ENCODE results near the gene TSPEAR. TPM values are rescaled to one million over a fixed set of nuclear protein-coding genes. Genes with fewer than 3 reads are reported as not detected.

Gene TSPEAR
- polyA plus RNA-seq, 1 of the 3 experiments (the other 2 are of a cell fraction): 0.08 TPM

GRCh38 chr21:44531606-44532564 lies 179.5 kb downstream of the TSPEAR start (continued):
- TF ChIP-seq TEAD4 (IDR thresholded peaks at IDR 0.05; ENCODE audit: borderline replicate concordance, insufficient read depth): no peak
- no peak for TF ChIP-seq GATA2 (CRISPR knock-in tag; IDR thresholded peaks at IDR 0.05)
- no peak for TF ChIP-seq SMC3 (IDR thresholded peaks at IDR 0.05; ENCODE audit: low read depth, low read length)
- TF ChIP-seq FOXJ3 (CRISPR knock-in tag; IDR thresholded peaks at IDR 0.05): no peak
- TF ChIP-seq NRF1 (IDR thresholded peaks at IDR 0.05; ENCODE audit: low read depth, low read length): no peak

- H3K4me2 ChIP-seq: no peak overlapping the region
- H4K20me1 ChIP-seq (ENCODE audit: insufficient read depth): no peaks in the 10 kb centered on the region
- WGBS (ENCODE audit: low lambda C conversion rate): 31% methylated on average over 15 of the region's 23 CpGs
- H3K79me2 ChIP-seq (ENCODE audit: insufficient read depth): no peaks in the 10 kb centered on the region
- ChIA-PET CTCF (interaction anchor here (1.6 kb wide), 1 partner anchor 262 kb away, joined by 6 read pairs; no protein-coding TSS in a partner anchor), POLR2A (no interaction called here)
- H3K27me3 ChIP-seq (ENCODE audit: insufficient read depth): peaks cover 34% of the 10 kb centered on the region; the same call in 1 of the 2 replicates
- no peaks in the 10 kb centered on the region for H3K9me2 ChIP-seq
- no peaks in the 10 kb centered on the region for H3F3A ChIP-seq (replicated peaks; ENCODE audit: insufficient read depth)
- TF ChIP-seq GATA2 (CRISPR knock-in tag; IDR thresholded peaks at IDR 0.05): no peak
- no peak for TF ChIP-seq SIN3A (IDR thresholded peaks at IDR 0.05; ENCODE audit: borderline replicate concordance, low read depth, low read length)
- TF ChIP-seq, protein P1, sequence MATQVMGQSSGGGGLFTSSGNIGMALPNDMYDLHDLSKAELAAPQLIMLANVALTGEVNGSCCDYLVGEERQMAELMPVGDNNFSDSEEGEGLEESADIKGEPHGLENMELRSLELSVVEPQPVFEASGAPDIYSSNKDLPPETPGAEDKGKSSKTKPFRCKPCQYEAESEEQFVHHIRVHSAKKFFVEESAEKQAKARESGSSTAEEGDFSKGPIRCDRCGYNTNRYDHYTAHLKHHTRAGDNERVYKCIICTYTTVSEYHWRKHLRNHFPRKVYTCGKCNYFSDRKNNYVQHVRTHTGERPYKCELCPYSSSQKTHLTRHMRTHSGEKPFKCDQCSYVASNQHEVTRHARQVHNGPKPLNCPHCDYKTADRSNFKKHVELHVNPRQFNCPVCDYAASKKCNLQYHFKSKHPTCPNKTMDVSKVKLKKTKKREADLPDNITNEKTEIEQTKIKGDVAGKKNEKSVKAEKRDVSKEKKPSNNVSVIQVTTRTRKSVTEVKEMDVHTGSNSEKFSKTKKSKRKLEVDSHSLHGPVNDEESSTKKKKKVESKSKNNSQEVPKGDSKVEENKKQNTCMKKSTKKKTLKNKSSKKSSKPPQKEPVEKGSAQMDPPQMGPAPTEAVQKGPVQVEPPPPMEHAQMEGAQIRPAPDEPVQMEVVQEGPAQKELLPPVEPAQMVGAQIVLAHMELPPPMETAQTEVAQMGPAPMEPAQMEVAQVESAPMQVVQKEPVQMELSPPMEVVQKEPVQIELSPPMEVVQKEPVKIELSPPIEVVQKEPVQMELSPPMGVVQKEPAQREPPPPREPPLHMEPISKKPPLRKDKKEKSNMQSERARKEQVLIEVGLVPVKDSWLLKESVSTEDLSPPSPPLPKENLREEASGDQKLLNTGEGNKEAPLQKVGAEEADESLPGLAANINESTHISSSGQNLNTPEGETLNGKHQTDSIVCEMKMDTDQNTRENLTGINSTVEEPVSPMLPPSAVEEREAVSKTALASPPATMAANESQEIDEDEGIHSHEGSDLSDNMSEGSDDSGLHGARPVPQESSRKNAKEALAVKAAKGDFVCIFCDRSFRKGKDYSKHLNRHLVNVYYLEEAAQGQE (IDR thresholded peaks at IDR 0.05; ENCODE audit: low read depth, low read length): no peak
- no peak for TF ChIP-seq RXRA (IDR thresholded peaks at IDR 0.05; ENCODE audit: borderline replicate concordance, low read depth)
- TF ChIP-seq, protein P2, sequence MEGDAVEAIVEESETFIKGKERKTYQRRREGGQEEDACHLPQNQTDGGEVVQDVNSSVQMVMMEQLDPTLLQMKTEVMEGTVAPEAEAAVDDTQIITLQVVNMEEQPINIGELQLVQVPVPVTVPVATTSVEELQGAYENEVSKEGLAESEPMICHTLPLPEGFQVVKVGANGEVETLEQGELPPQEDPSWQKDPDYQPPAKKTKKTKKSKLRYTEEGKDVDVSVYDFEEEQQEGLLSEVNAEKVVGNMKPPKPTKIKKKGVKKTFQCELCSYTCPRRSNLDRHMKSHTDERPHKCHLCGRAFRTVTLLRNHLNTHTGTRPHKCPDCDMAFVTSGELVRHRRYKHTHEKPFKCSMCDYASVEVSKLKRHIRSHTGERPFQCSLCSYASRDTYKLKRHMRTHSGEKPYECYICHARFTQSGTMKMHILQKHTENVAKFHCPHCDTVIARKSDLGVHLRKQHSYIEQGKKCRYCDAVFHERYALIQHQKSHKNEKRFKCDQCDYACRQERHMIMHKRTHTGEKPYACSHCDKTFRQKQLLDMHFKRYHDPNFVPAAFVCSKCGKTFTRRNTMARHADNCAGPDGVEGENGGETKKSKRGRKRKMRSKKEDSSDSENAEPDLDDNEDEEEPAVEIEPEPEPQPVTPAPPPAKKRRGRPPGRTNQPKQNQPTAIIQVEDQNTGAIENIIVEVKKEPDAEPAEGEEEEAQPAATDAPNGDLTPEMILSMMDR (IDR thresholded peaks at IDR 0.05): no peak
- TF ChIP-seq ELF1 (IDR thresholded peaks at IDR 0.05): no peak
- TF ChIP-seq FOXJ3 (CRISPR knock-in tag; IDR thresholded peaks at IDR 0.05): no peak
- TF ChIP-seq USF1 (IDR thresholded peaks at IDR 0.05; ENCODE audit: borderline replicate concordance, low read depth): no peak
- TF ChIP-seq TEAD4 (IDR thresholded peaks at IDR 0.05; ENCODE audit: borderline replicate concordance, insufficient read depth): no peak
- TF ChIP-seq, protein P3, sequence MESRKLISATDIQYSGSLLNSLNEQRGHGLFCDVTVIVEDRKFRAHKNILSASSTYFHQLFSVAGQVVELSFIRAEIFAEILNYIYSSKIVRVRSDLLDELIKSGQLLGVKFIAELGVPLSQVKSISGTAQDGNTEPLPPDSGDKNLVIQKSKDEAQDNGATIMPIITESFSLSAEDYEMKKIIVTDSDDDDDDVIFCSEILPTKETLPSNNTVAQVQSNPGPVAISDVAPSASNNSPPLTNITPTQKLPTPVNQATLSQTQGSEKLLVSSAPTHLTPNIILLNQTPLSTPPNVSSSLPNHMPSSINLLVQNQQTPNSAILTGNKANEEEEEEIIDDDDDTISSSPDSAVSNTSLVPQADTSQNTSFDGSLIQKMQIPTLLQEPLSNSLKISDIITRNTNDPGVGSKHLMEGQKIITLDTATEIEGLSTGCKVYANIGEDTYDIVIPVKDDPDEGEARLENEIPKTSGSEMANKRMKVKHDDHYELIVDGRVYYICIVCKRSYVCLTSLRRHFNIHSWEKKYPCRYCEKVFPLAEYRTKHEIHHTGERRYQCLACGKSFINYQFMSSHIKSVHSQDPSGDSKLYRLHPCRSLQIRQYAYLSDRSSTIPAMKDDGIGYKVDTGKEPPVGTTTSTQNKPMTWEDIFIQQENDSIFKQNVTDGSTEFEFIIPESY (IDR thresholded peaks at IDR 0.05; ENCODE audit: borderline replicate concordance, low read depth): no peak
- no peak for TF ChIP-seq MXI1 (IDR thresholded peaks at IDR 0.05; ENCODE audit: low read depth, low read length)
- no peak for TF ChIP-seq MEF2A (IDR thresholded peaks at IDR 0.05; ENCODE audit: borderline replicate concordance, low read depth)
- TF ChIP-seq NRF1 (IDR thresholded peaks at IDR 0.05; ENCODE audit: low read depth, low read length): no peak
- no peaks in the 10 kb centered on the region for H3K9me3 ChIP-seq
- DNase-seq: no peak
- no peak overlapping the region for H2AFZ ChIP-seq (ENCODE audit: low read depth)
- H3K27ac ChIP-seq (ENCODE audit: low read depth in 2 of 2, low read length in 1 of 2): no peak overlapping the region
- no peak overlapping the region for H3K4me3 ChIP-seq (ENCODE audit: low read depth in 2 of 2, low read length in 1 of 2)
- H3K4me1 ChIP-seq (ENCODE audit: control insufficient read depth in 1 of 2, insufficient read depth in 2 of 2, low read depth in 1 of 2, low read length in 1 of 2): no peaks in the 10 kb centered on the region; a peak in 1 of 4 replicates
- H3K36me3 ChIP-seq (replicated peaks in 1 of 2; ENCODE audit: control insufficient read depth in 1 of 2, insufficient read depth in 2 of 2, low read length in 1 of 2): no peaks in the 10 kb centered on the region
- H3K9ac ChIP-seq: no peak overlapping the region
Measured at GRCh38 chr21:44530903-44531605, 180.3 kb downstream of the TSPEAR start.

Measured in SK-N-SH (cell line).